ENCODE measurements around the gene GFI1B. TPM values are rescaled to one million over a fixed set of nuclear protein-coding genes. Genes with fewer than 3 reads are reported as not detected.

The GFI1B gene
- total RNA-seq, result under 0.01 TPM in 1 of 2 replicates, not detected in the other

GRCh38 chr9:132978451-132979131 is at the start of gene GFI1B:
Gene GFI1B, plus strand, starts transcription at chr9:132978694. Its CDS starts 7,985 bp downstream, at chr9:132986679.

GRCh38 chr9:132944294-132945185 is 34.0 kb upstream of the GFI1B start, which contains the start of gene TSC1:
Gene TSC1, minus strand, starts transcription at chr9:132944616. Its CDS starts 15,744 bp downstream, at chr9:132928872.

DNA sequence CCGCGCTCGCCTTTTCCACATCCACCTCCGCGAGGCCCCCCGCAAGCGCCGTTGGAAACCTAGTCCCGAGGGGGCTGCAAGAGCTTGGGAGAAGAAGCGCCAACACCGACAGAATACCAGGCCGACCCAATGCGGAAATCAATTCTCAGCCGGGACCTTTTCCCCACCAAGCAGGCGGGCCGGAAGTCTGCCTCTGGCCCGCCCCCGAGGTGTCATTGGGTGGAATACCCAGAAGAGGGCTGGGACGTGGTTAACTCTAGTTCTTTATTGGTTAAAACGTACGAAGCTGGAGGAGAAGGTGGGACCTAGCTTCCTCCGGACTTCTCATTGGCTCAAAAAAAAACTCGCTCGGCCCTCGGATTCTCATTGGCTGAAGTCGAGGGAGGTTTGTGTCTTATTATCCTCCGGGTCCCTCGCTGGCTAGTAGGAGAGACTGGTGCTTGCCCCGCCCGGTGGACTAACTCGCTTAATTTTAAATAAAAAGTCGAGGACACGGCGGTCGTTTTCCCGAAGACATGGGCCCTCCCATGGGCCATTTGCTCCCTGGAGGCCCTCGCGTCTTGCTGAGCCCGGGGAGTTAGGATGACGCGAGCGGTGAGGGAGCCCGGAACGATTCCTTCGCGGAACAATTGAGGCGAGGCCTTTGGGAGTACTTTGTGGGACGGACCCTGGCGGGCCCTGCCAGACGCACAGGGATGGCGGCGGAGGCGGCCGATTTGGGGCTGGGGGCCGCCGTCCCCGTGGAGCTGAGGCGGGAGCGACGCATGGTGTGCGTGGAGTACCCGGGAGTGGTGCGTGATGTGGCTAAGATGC is 52.0 kb downstream of the GFI1B start, which contains the start of gene GTF3C5:
TSS of gene GTF3C5 (plus strand) at position 681 of the 813 bp plus-strand sequence. CDS start at position 696, 15 bp downstream.

Other genes starting within 250 kb of the GFI1B start
- 0.09 and 0.11 TPM in 2 replicates for gene AK8, start 100.4 kb upstream of the GFI1B start, total RNA-seq
- 0.87 and 0.95 TPM in 2 replicates for gene SPACA9, start 99.8 kb upstream of the GFI1B start, total RNA-seq
- 19.7 and 22.4 TPM in 2 replicates for gene TSC1, start 34.1 kb upstream of the GFI1B start, total RNA-seq
- 35.9 and 36.1 TPM in 2 replicates for gene GTF3C5, start 52.3 kb downstream of the GFI1B start, total RNA-seq
- 0.09 TPM in 1 of 2 replicates, not detected in the other for gene CEL, start 83.3 kb downstream of the GFI1B start, total RNA-seq
- gene RALGDS, start 142.5 kb downstream of the GFI1B start, total RNA-seq, result 31.1 and 46.1 TPM in 2 replicates
- gene GBGT1, start 185.2 kb downstream of the GFI1B start, total RNA-seq, result 16.5 and 32.2 TPM in 2 replicates
- not detected in 2 replicates for gene OBP2B, start 230.6 kb downstream of the GFI1B start, total RNA-seq